ENCODE results near the gene CNTNAP2.

CNTNAP2 gene

DNA sequence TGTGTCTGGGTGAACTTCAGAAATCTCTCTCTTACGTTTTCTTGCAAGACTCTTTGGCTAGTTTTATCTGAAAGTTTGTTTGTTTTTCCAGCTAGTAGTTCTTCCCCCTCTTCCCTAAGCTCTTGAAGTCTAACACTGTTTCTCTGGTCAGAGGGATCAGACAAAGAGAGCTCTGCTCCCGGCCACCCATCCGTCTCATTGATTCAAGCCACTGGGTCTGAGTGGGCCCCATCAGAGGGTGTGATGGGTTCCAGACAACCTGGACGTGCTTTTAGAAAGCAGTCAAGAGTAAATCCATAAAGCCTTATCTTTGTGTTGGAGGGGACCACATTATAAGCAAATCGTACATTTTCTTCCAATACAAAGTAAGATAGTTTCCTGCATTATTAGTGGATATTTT, 2231.4 kb downstream of the CNTNAP2 start:
- no peak for DNase-seq (ENCODE audit: low read depth in 4 of 4, low spot score in 1 of 4)

DNA sequence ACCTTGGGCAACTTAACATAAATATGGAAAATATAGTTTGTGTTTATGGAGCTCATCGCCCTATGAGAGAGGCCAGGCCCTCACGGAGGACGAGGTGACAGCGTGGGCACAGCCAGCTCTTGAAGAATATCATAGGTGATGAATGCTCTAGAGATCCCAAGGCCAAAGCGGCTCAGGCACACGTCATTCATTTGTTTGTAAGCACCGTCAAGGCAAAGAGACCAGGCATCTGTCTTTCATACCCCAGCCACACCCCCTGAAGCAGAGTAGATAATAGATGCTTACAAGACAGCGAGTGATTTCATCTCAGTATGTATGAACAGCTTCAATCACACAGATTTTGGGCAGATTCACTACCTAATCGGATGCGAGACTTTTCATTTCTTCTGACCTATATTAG, 2231.9 kb downstream of the CNTNAP2 start:
- DNase-seq (ENCODE audit: low read depth in 4 of 4, low spot score in 1 of 4), result no peak

DNA sequence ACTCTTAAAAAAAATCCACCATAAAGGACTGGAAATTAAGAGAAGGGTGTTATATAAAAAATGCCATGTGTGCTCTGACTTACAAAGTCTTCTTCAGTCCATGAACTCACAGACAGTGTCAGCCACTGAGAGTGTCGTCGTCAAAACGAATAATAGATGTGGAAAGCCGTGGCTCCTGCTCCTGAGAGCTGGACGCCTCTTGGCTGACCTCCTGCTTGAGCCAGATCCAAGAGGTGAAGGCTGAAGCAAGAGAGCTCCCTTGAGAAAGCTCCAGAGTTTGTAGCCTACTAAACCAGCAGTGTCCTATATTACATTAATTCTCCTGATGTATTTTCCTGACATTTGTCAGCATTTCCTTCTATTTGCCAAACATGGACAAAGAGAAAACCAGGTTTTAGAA, 2239.7 kb downstream of the CNTNAP2 start:
- DNase-seq (ENCODE audit: low read depth in 4 of 4, low spot score in 1 of 4), result no peak

DNA sequence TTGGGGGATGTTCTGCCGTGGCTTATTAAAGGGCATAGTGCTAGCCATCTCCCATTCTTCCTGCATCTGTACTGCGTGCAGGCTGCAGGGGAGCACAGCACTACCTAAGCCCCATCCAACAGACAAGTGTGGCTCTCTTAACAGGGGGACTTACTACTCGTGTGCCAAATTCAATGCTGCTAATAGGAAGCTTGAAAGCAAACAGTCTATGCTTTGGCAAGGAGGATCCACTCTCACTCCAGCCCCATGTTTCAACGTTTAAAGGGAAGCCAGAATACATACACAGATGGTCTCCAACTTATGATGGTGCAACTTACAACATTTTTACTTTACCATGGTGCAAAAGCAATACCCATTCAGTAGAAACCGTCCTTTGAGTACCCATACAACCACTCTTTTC, 2245.9 kb downstream of the CNTNAP2 start:
- DNase-seq (ENCODE audit: low read depth in 4 of 4, low spot score in 1 of 4), result no peak

DNA sequence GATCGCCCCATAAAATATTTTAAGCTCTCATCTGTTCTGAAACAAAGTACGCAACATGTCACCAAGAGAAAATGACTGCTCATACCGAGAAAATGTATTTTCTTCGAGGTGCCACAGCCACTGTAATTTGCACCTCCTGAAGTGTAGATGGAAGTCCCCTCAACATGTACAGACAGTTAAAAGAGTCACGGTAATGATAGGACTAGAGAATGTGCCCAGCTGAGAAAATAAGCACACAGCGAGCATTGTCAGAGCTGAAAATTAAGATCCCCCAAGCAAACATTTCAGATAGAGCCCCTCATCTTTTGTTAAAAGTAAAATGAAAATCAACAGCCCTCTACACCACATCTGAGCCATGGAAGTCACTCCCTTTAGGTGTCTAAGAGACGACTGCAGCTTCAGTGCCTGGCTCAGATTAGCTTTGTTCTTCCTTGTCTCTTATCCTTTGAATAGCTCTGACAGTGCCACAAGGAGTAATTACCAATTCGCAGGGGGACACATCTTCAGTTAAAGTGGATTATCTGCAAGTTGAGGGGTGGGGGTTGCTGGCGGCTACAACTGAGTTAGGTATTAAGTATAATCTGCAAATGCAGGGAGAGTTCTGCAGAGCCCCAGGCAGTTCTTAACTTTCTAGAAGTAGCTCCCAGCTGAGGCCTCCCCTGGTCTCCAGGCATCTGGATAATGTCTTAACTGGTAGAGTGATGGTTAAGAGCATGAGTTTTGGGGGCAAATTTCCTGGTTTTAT, 2251.3 kb downstream of the CNTNAP2 start:
- no peak for DNase-seq (ENCODE audit: low read depth in 4 of 4, low spot score in 1 of 4)

DNA sequence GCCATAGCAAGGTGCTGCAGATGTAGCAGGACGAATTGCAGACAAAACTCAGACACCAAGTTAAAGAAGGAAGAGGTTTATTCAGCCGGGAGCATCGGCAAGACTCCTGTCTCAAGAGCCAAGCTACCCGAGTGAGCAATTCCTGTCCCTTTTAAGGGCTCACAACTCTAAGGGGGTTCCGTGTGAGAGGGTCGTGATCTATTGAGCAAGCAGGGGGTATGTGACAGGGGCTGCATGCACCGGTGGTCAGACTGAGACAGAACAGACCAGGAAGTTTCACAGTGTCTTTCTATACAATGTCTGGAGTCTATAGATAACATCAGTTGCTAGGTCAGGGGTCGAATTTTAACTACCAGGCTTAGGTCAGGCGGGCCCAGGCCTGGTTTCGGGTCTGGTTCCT, 2252.0 kb downstream of the CNTNAP2 start:
- DNase-seq (ENCODE audit: low read depth in 4 of 4, low spot score in 1 of 4), result no peak

DNA sequence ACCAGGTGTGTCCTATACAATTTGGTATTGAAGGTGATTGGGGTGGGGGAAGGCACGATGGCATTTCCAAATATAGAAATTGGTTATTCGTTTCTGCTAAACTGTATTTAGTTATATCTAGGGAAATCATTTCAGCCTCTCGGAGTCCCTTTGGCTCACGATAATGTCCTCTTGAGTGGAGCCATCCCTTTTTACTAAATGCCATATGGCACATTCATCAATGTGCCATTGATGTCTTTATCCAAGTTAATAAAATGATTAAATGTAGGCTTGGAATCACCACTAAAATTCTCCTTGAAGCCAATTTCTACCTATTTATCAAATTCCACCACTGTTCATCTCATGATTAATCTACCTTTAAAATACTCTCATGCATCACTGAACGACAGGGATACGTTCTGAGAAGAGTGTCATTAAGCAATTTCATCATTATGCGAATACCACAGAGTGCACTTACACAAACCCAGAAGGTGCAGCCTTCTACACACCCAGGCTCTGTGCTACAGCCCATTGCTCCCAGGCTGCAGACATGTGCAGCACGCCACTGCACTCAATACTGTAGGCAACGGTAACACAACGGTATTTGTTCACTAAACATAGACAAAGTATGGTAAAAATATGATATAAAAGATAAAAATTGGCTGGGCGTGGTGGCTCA, 2254.8 kb downstream of the CNTNAP2 start:
- no peak for DNase-seq (ENCODE audit: low read depth in 4 of 4, low spot score in 1 of 4)

DNA sequence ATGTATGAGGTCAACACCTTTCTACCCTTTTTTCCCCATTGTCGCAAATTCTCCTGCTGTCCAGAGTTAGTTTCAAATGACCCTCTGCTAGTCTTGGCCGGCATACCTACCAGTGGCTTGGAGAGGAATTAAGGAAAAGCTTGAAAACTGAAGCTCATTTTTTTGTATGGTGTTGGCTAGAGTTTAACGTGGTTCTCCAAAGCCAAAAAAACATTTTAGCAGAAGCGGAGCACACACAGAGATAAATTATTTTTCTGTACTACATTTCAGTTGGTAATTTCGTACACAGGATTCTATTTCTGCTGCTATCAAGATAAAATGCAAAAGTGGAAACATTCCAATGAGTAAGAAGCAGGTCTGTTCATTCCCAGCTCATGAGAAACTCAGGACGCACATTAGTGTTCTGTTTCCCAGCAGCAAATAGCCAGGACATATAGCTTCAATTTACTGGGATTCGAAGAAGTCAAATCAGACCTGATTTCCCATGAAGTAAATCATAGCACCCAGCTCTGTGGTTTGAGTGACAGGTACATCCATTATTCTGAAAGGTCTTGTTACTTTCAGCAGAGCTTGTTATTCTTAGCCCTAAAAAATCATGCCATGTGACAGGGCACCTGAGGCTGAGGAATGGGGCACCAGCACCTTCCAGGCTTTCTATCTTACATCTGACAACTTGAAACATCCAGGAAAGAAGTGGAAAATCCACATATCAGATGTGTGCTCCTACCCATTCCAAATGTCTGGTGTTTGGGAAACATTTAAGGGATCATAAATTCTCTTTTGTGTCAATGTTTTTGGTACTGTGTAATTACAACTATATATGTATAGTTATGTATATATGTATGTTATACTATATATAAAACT, 2258.0 kb downstream of the CNTNAP2 start:
- no peak for DNase-seq (ENCODE audit: low read depth in 4 of 4, low spot score in 1 of 4)

DNA sequence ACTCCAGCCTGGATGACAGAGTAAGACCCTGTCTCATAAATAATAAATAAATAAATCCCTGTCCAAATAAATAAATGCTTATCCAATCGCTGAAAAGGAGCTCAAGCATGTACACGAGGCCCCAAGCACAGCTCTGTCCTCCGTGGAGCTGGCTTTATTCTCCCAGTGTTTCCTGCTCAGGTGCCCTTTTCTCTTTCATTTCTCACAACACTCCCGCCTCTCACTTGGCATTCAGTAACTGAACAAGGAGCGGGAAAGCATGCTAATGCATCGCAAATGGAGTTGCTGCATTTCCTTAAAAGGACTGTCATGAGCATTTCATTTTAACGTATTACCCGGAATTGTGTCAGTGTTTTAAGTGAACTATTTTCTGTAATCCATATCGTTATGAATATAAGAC, 2263.1 kb downstream of the CNTNAP2 start:
- DNase-seq (ENCODE audit: low read depth in 4 of 4, low spot score in 1 of 4), result no peak

DNA sequence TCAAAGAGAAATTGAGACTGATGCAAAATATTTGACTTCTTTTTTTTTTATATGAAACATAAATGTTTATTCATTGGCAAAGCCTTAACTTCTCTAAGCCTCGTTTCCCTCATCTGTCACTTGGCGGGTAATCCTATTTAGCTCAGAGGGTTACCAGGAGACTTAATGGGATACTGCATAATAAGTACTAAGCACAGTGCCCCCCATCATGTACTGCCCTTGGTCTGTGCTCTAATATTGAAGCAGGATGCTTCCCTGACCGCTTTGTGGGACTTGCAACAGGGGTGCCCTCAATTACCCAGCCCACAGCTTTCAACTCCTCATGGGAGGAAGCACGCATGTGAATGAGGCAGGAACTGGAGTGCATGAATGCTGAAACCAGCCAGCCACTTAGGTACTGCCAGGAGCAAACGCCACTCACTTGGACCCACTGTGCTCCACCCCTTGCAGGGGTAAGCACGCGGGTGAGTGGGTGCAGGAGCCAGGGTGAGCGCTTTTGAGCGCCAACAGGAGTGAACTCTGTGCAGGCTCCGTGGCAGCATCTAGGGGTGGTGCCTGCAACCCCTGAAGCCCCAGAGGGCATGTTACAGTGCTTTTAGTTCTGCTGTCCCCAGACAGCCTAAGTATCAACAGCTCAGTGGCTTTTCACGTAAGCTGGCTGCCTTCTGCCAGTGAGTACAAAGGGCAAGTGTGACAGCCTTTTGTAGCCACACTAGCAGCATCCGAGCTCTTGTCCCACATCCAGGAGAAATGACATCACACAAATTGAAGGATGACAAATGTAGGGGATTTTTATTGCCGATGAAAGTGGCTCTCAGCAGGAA, 2264.2 kb downstream of the CNTNAP2 start:
- DNase-seq (ENCODE audit: low read depth in 4 of 4, low spot score in 1 of 4), result no peak

DNA sequence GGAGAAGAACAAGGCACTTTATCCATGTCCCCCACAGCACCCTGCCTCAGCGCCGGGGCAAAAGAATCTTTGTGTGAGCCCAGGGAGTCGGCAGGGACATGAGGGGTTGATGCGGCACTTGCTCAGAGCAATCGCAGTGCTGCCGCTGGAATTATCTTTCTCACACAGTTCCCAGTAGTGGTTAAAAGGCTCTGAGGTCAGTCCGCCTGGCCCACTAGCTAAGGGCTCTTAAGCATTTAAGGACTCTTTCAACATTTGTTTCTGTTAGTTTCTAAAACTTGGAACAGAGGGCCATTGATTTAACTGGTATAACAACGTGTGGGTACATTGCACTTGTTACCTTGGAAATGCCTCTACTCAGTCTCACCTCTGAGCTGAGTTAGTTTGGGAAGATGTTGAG, 2266.0 kb downstream of the CNTNAP2 start:
- no peak for DNase-seq (ENCODE audit: low read depth in 4 of 4, low spot score in 1 of 4)

DNA sequence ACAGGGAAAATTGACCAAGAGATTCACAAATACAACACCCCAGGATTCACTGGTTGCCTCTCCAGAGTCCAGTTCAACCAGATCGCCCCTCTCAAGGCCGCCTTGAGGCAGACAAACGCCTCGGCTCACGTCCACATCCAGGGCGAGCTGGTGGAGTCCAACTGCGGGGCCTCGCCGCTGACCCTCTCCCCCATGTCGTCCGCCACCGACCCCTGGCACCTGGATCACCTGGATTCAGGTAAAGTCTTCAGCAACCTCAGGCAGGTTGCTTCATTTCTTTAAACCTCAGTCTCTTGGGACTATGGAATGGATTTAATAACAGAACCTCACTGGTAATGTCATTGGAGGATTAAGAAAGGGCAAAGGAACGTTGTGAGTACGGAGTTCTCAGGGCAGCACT, 2267.1 kb downstream of the CNTNAP2 start:
- DNase-seq (ENCODE audit: low read depth in 4 of 4, low spot score in 1 of 4), result no peak

DNA sequence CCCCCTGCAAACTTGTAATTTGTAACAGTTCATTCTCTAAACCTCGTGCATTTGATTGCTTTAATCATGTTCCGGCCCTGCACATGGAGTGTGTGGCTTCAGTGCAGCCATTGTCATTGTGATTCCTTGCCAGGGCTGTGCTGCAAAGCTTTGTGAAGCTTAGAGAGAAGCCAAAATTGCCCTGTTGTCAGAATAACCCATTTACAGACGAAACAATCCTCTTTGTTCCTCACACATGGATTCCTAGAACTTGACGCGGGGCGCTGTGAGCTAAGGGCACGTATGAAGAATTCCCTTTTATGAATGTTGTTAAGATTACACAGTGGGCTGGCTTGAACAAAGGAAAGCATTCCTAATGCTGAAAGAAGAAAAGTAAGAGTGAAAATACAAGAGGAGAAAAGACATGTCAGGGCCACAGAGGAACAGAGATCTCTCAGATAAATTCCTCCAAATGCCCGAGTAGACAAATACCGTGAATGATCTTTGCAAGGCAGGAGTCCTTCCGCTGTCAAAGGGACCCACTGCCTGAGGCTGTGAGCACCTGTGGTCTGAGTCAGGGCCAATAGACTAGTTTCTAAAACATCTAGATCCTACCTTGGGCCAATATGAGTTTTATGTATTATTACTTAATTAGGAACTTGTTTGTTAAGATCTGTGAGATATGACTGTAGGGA, 2268.5 kb downstream of the CNTNAP2 start:
- no peak for DNase-seq (ENCODE audit: low read depth in 4 of 4, low spot score in 1 of 4)

DNA sequence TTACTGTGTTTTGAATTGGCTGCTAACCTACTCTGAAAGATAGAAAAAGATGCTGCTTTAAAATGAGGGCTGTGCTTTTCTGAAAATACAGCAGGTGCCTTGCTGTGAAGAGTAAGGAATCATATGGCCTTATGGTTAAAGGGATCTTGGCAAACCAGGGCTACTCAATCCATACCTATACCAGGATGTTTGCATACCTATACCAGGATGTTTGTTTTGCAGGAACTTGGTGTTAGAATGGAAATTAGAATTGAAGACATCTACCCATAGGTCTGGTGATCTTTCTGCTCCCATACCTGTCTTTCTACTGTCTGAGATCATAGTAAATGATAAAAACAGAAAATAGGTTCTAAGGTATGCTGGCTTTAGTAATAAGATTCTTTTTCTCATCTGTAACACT, 2273.8 kb downstream of the CNTNAP2 start:
- DNase-seq (ENCODE audit: low read depth in 4 of 4, low spot score in 1 of 4), result no peak

DNA sequence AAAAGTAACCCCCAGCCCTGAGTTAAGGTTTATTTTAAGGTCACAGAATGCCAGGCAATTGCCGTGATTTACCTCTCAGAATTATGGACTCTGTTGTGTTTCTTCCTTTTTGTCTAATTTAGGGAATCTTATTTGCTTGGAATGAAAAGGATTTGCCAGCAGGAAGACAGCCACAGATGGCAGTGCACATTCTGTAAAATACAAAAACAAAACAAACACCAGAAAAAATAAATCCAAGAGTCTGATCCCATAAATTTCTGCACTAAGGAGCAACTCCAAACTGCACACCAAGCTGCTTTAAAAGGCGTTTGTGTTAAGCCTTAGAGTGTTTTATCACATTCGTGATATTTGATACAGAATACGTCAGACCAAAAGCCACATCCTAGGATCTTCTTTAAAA, 2275.0 kb downstream of the CNTNAP2 start:
- no peak for DNase-seq (ENCODE audit: low read depth in 4 of 4, low spot score in 1 of 4)

DNA sequence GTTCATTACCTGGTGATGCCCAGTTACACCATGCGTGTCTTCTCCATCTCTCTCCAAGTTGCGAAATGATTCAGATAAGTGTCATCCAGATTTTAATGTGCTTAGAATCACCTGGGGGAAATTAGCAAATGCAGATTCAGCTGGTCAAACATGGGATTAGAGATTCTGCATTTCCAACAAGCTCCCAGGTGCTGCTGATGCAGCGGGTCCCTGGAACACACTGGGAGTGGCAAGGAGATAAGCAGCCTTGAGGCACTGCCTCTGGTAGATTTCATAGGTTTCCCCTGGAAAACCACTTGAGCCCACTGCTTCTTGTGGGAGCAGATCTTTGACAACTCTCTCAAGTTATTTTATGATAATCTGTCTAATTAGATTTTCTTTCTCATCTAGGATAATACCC, 2278.0 kb downstream of the CNTNAP2 start:
- DNase-seq (ENCODE audit: low read depth in 4 of 4, low spot score in 1 of 4), result no peak

DNA sequence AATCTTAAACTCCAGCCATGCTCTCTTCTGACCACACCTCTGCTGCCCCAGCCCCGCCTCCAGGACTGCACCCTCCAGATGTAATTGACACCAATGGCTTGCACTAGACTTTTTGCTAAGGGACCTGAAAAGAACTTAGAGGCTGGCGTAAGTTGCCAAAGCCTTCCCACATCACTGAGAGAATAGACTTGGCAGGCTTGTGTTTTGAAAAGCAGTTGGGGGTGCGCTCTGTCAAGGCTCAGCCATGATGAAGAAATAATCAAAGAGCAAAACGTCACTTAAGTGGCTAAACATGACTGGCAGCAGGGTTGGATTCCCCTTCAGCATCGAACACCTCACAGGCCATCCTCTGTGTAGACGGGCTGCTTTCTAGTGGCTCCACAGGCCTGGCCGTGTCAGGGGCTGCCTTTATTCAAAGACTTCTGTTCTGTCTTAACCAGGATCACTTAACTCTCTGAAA, 2278.8 kb downstream of the CNTNAP2 start:
- no peak for DNase-seq (ENCODE audit: low read depth in 4 of 4, low spot score in 1 of 4)

DNA sequence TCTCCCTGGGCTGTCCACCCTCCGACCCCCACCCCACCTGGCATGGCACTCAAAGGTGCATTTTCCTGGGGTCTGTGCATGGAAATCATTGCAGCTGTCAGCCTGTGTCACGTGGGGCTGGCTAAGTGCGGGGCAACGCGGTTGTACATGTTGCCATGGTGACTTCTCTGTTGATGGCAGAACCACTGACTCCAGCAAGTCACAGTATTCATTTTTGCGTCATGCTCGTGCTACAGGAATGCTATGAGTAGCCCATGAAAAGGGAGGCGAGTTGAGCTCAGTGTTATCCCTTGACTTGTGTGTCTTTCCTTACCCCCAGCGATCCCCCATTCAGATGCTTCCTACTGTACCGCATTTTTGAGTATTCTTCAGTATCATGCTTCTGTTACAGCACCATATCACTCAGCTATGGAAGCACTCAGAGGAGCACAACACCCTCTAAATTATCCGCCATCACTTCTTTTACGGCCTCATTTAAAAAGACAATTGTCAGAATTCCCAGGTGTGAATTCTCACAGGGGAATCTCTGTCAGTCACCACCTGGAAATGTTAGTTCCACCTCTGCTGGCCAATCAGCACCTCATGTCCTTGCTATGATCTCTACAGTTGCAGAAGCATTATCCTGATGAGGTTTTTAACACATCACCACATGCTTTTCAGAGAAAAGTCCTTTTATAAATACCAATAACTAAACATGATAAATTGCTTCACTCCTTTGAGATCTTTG, 2279.6 kb downstream of the CNTNAP2 start:
- DNase-seq (ENCODE audit: low read depth in 4 of 4, low spot score in 1 of 4), result no peak

DNA sequence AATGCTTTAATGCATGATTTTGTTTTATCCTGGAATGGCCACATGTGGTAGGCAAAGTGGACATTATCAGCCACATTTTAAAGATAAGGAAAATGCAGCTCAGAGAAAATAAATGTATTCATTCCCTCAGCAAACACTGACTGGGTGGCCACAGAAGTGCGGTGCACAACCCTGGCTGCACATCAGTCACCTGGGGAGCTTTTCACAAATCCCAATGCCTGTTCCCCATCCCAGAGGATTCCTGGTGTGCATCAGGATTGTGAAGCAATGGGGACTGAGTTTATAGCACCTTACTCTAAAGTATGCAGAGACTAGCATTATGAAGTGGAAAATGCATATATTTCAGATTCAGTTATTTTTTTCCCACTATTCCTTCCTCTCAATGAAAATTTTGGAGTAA, 2280.5 kb downstream of the CNTNAP2 start:
- DNase-seq (ENCODE audit: low read depth in 4 of 4, low spot score in 1 of 4), result no peak

DNA sequence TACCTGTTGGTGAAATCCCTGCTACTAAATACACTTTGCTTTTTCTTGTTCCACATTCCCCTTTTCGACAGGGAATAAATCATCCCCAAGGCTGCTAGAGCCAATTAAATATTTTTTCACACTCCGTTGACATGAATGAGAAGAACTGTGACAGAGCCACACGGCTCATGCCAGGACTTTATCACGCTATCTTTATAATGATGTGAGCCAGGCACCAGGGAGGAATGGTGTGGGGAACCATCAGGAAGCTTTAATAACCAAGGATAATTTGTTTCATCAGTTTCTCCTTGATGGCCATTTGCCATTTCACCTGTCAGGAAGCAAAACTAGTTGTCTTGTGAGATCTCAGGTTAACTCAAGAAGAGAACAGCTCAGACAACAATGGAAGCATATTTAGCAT, 2280.9 kb downstream of the CNTNAP2 start:
- DNase-seq (ENCODE audit: low read depth in 4 of 4, low spot score in 1 of 4), result no peak

Measured in stimulated activated CD4-positive, alpha-beta T cell treated with anti-CD3 and anti-CD28 coated beads, Interleukin-1b, Interleukin-23, amount 100 ng/mL, for 24 hours (primary cell).